ENCODE measurements around the gene PRDX5. TPM values are rescaled to one million over a fixed set of nuclear protein-coding genes. Genes with fewer than 3 reads are reported as not detected.

Gene PRDX5
- total and polyA plus RNA-seq, 9 of the 15 experiments (the other 6 are each of a cell fraction or from before 2014, with no cell fraction given) = 40.8 to 327 (median 204) TPM

GRCh38 chr11:64268893-64269539 is 48.9 kb upstream of the PRDX5 start (continued):
- TF ChIP-seq L3MBTL2 (IDR thresholded peaks at IDR 0.05) = no peak
- TF ChIP-seq, protein P1, sequence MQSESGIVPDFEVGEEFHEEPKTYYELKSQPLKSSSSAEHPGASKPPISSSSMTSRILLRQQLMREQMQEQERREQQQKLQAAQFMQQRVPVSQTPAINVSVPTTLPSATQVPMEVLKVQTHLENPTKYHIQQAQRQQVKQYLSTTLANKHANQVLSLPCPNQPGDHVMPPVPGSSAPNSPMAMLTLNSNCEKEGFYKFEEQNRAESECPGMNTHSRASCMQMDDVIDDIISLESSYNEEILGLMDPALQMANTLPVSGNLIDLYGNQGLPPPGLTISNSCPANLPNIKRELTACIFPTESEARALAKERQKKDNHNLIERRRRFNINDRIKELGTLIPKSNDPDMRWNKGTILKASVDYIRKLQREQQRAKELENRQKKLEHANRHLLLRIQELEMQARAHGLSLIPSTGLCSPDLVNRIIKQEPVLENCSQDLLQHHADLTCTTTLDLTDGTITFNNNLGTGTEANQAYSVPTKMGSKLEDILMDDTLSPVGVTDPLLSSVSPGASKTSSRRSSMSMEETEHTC (IDR thresholded peaks at IDR 0.05) = no peak
- TF ChIP-seq, protein P2, sequence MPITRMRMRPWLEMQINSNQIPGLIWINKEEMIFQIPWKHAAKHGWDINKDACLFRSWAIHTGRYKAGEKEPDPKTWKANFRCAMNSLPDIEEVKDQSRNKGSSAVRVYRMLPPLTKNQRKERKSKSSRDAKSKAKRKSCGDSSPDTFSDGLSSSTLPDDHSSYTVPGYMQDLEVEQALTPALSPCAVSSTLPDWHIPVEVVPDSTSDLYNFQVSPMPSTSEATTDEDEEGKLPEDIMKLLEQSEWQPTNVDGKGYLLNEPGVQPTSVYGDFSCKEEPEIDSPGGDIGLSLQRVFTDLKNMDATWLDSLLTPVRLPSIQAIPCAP (CRISPR knock-in tag; IDR thresholded peaks at IDR 0.05; ENCODE audit: borderline replicate concordance) = no peak
- peak; percentile 45; the same call in 1 of the 2 replicates for TF ChIP-seq SRSF3 (IDR thresholded peaks at IDR 0.05; ENCODE audit: insufficient read depth, low read length)
- no peak for TF ChIP-seq KLF16 (IDR thresholded peaks at IDR 0.05)
- TF ChIP-seq, protein P3, sequence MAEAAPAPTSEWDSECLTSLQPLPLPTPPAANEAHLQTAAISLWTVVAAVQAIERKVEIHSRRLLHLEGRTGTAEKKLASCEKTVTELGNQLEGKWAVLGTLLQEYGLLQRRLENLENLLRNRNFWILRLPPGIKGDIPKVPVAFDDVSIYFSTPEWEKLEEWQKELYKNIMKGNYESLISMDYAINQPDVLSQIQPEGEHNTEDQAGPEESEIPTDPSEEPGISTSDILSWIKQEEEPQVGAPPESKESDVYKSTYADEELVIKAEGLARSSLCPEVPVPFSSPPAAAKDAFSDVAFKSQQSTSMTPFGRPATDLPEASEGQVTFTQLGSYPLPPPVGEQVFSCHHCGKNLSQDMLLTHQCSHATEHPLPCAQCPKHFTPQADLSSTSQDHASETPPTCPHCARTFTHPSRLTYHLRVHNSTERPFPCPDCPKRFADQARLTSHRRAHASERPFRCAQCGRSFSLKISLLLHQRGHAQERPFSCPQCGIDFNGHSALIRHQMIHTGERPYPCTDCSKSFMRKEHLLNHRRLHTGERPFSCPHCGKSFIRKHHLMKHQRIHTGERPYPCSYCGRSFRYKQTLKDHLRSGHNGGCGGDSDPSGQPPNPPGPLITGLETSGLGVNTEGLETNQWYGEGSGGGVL (CRISPR knock-in tag; IDR thresholded peaks at IDR 0.05) = no peak
- TF ChIP-seq TEAD4 (IDR thresholded peaks at IDR 0.05; ENCODE audit: low read length) = no peak; the same call in 1 of the 2 replicates
- TF ChIP-seq TEAD4 (CRISPR knock-in tag; IDR thresholded peaks at IDR 0.05; ENCODE audit: borderline replicate concordance) = 0 out of 2 replicates have a peak, but pooled peaks have one; percentile 36
- TF ChIP-seq ELF1 (tag; IDR thresholded peaks at IDR 0.05) = peak; percentile 26; the same call in 1 of the 2 replicates
- no peak for TF ChIP-seq GABPB2 (CRISPR knock-in tag; conservative IDR thresholded peaks at IDR 0.05)
- TF ChIP-seq U2AF2 (optimal IDR thresholded peaks at IDR 0.05; ENCODE audit: low read depth, low read length) = no peak
- no peak for TF ChIP-seq ZNF316 (IDR thresholded peaks at IDR 0.05)
- TF ChIP-seq ESRRA (IDR thresholded peaks at IDR 0.05; ENCODE audit: borderline replicate concordance, low read depth) = peak; percentile 83
- TF ChIP-seq RUNX1 (IDR thresholded peaks at IDR 0.05; ENCODE audit: low read depth) = no peak
- peak; percentile 11; the same call in 1 of the 2 replicates for TF ChIP-seq PKNOX1 (IDR thresholded peaks at IDR 0.05)
- no peak; the same call in 1 of the 2 replicates for TF ChIP-seq EP400 (IDR thresholded peaks at IDR 0.05)
